ENCODE measurements around the gene FAM219B.

DNA sequence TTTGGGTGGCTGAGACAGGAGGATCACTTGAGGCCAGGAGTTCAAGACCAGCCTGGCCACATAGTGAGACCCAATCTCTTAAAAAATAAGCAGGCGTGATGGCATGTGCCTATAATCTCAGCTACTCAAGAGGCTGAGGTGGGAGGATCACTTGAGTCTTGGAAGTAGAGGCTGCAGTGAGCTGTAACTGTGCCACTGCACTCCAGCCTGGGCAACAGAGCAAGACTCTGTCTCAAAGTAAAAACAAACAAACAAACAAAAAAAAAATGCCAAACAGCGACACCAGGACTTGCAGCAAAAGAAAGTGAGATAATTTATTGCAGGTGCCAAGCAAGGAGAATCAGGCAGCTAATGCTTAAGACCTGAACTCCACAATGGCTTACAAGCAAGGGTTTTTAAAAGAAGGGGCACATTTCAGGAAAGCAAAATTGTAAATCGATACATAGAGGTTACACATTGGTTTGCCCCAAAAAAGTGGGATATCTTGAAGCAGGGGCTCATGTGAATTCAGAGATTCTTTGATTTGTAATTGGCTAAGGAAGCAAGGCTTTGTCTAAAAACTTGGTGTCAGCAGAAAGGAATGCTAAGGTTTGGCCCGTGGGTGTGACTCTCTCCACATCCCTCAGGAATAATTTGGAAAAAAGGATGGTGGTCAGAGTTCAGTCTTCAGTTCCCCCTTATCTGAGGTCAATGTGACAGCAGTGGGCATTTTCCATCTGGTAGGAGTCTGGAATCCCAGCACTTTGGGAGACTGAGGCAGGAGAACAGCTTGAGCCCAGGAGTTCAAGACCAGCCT lies 22.0 kb downstream of the FAM219B start:
- TF ChIP-seq, protein P1, sequence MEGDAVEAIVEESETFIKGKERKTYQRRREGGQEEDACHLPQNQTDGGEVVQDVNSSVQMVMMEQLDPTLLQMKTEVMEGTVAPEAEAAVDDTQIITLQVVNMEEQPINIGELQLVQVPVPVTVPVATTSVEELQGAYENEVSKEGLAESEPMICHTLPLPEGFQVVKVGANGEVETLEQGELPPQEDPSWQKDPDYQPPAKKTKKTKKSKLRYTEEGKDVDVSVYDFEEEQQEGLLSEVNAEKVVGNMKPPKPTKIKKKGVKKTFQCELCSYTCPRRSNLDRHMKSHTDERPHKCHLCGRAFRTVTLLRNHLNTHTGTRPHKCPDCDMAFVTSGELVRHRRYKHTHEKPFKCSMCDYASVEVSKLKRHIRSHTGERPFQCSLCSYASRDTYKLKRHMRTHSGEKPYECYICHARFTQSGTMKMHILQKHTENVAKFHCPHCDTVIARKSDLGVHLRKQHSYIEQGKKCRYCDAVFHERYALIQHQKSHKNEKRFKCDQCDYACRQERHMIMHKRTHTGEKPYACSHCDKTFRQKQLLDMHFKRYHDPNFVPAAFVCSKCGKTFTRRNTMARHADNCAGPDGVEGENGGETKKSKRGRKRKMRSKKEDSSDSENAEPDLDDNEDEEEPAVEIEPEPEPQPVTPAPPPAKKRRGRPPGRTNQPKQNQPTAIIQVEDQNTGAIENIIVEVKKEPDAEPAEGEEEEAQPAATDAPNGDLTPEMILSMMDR (IDR thresholded peaks at IDR 0.05), result no peak
- TF ChIP-seq POLR2A (IDR thresholded peaks at IDR 0.05), result no peak

All from esophagus squamous epithelium (tissue), 4 donors.